OCI-LY3 (cell line): ENCODE data around the gene CD151.

Experiments
- H2AFZ ChIP-seq: fragments of 200-600, 300-600 bp; shearing (Covaris generic); 2 replicates; pipeline ENCODE4 v1.6.0; 2014; ENCODE audit warnings: antibody characterized with exemption, low read depth, low read length
- H3K27ac ChIP-seq: fragments of 200-600, 300-600 bp; sonication (generic); 2 replicates; pipeline ENCODE4 v1.5.1; 2014; ENCODE audit warnings: mild to moderate bottlenecking, low read length, moderate library complexity, mixed read lengths
- H3K27me3 ChIP-seq: fragments of 200-600, 300-600 bp; sonication (generic); 2 replicates; pipeline ENCODE4 v1.6.1; 2014; ENCODE audit warnings: low read depth, low read length, mixed read lengths
- H3K36me3 ChIP-seq: fragments of 200-600, 300-600 bp; sonication (generic); replicated peaks from 2 replicates; pipeline ENCODE3; 2014; ENCODE audit warnings: low read depth, low read length, mixed read lengths
- H3K4me1 ChIP-seq: fragments of 300-600, 200-600 bp; sonication (generic); 2 replicates; pipeline ENCODE4 v1.6.1; 2014; ENCODE audit warnings: low read length, mixed read lengths
- H3K4me2 ChIP-seq: fragments of 200-600, 300-600 bp; sonication (generic); 2 replicates; pipeline ENCODE4 v1.6.1; 2014; ENCODE audit warnings: low read length, mixed read lengths
- H3K4me3 ChIP-seq: fragments of 300-600, 200-600 bp; sonication (generic); 2 replicates; pipeline ENCODE4 v1.5.1; 2014; ENCODE audit warnings: antibody characterized with exemption, mild to moderate bottlenecking, low read length, moderate library complexity
- H3K79me2 ChIP-seq: fragments of 300-600, 200-600 bp; shearing (Covaris generic); 2 replicates; pipeline ENCODE4 v1.6.1; 2014; ENCODE audit warnings: mild to moderate bottlenecking, low read length, mixed read lengths
- H3K9ac ChIP-seq: fragments of 300-600, 200-600 bp; shearing (Covaris generic); 2 replicates; pipeline ENCODE4 v1.6.0; 2014; ENCODE audit warnings: mild to moderate bottlenecking, low read length, moderate library complexity
- H3K9me3 ChIP-seq: fragments of 200-600, 300-600 bp; shearing (Covaris generic); 2 replicates; pipeline ENCODE4 v1.6.1; 2014; ENCODE audit warnings: low read length, mixed read lengths; ENCODE audit not compliant: insufficient read depth
- H4K20me1 ChIP-seq: fragments of 200-600, 300-600 bp; sonication (generic); 2 replicates; pipeline ENCODE4 v1.6.1; 2016; ENCODE audit warnings: low read length, mixed read lengths; ENCODE audit not compliant: insufficient read depth
- CTCF ChIP-seq: fragments of 200-600, 300-600 bp; sonication (generic); IDR thresholded peaks from 2 replicates; pipeline ENCODE4 v1.5.1; 2014; ENCODE audit warnings: antibody characterized with exemption, low read length, low read depth
- EZH2phosphoT487 ChIP-seq: fragments of 200-600 bp; shearing (Covaris generic); IDR thresholded peaks from 2 replicates; pipeline ENCODE4 v1.6.1; 2018; ENCODE audit warnings: antibody characterized with exemption, mixed run types, low read depth

CD151 gene

DNA sequence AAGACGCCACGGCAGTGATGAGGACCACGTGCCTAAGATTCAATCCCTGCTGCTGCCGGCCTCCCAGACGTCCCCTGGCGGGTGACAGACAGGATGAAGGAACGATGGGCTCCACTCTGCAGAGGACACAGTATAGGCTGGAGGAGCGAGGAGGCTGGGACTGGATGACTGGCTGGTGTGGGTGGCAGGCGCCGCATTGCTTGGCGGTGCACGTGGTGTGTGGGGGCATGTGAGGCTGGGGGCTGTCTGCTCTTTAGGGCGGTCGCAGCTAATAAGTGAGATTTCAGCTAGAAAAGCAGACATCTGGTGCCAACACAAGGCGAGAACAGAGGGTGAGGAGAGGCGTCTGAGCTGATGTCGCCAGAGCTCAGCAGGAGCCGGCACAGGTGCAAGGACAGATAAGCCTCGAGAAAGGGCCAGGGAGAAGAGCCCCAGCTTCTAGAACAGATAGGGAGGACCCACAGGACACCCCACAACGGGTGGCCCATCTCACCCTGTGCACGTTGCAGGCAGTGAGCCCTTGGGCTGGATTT lies 43.1 kb downstream of the CD151 start:
- H3K27me3 ChIP-seq = no peaks in the 10 kb centered on the region
- no peaks in the 10 kb centered on the region for H3K4me1 ChIP-seq
- no peaks in the 10 kb centered on the region for H3K79me2 ChIP-seq
- no peak overlapping the region for H3K9ac ChIP-seq
- no peak overlapping the region for H2AFZ ChIP-seq
- no peak for TF ChIP-seq EZH2phosphoT487
- TF ChIP-seq CTCF = no peak
- peaks cover 3% of the 10 kb centered on the region; the same call in 1 of the 2 replicates for H4K20me1 ChIP-seq
- H3K4me3 ChIP-seq = no peak overlapping the region
- no peaks in the 10 kb centered on the region for H3K9me3 ChIP-seq
- no peak overlapping the region for H3K27ac ChIP-seq
- peaks cover 2% of the 10 kb centered on the region for H3K36me3 ChIP-seq
- H3K4me2 ChIP-seq = no peak overlapping the region

GRCh38 chr11:876545-876944 lies 43.8 kb downstream of the CD151 start:
- no peak overlapping the region for H3K9ac ChIP-seq
- no peaks in the 10 kb centered on the region for H3K27me3 ChIP-seq
- no peaks in the 10 kb centered on the region for H3K9me3 ChIP-seq
- H3K4me1 ChIP-seq = no peaks in the 10 kb centered on the region
- peaks cover 3% of the 10 kb centered on the region; the same call in 1 of the 2 replicates for H4K20me1 ChIP-seq
- peaks cover 2% of the 10 kb centered on the region for H3K36me3 ChIP-seq
- H2AFZ ChIP-seq = no peak overlapping the region
- H3K4me2 ChIP-seq = no peak overlapping the region
- no peak overlapping the region for H3K27ac ChIP-seq
- TF ChIP-seq CTCF (no peak), EZH2phosphoT487 (no peak)
- no peak overlapping the region for H3K4me3 ChIP-seq
- H3K79me2 ChIP-seq = no peaks in the 10 kb centered on the region

DNA sequence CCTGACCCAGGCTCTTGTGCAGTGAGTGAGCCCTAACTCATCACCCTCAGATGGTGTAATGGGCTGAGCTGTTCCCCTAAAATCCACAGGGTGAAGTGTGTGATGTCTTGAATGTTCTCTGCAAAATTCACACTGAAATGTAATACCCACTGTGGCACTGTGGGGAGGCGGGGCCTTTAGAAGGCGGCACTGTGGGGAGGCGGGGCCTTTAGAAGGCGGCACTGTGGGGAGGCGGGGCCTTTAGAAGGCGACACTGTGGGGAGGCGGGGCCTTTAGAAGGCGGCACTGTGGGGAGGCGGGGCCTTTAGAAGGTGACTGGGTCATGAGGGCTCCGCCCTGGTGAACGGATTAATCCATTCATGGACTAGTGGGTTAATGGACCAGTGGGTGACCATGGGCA lies 44.8 kb downstream of the CD151 start:
- H3K4me2 ChIP-seq = no peak overlapping the region
- peaks cover under 1% of the 10 kb centered on the region; the same call in 1 of the 2 replicates for H4K20me1 ChIP-seq
- H3K4me3 ChIP-seq = no peak overlapping the region
- H3K36me3 ChIP-seq = peaks cover 2% of the 10 kb centered on the region
- H3K27me3 ChIP-seq = no peaks in the 10 kb centered on the region
- H2AFZ ChIP-seq = no peak overlapping the region
- H3K9me3 ChIP-seq = no peaks in the 10 kb centered on the region
- TF ChIP-seq EZH2phosphoT487 (no peak), CTCF (no peak)
- H3K9ac ChIP-seq = no peak overlapping the region
- H3K4me1 ChIP-seq = no peaks in the 10 kb centered on the region
- no peaks in the 10 kb centered on the region for H3K79me2 ChIP-seq
- no peak overlapping the region for H3K27ac ChIP-seq

GRCh38 chr11:880447-880846 lies 47.7 kb downstream of the CD151 start:
- Histone ChIP-seq H4K20me1 (no peaks in the 10 kb centered on the region), H3K4me2 (no peak overlapping the region), H3K9me3 (no peaks in the 10 kb centered on the region), H3K27ac (no peak overlapping the region), H3K9ac (no peak overlapping the region), H3K36me3 (peaks cover 2% of the 10 kb centered on the region), H3K4me3 (no peak overlapping the region), H2AFZ (no peak overlapping the region), H3K27me3 (no peaks in the 10 kb centered on the region), H3K79me2 (no peaks in the 10 kb centered on the region), H3K4me1 (no peaks in the 10 kb centered on the region)
- no peak for TF ChIP-seq CTCF
- no peak for TF ChIP-seq EZH2phosphoT487
